Upper lobe of left lung (tissue), 6 donors: ENCODE results near the gene OPCML. TPM values are rescaled to one million over a fixed set of nuclear protein-coding genes. Genes with fewer than 3 reads are reported as not detected.

ENCODE experiments used
- ATAC-seq, 2 donors: fragments of 200-7000 bp; cut with Tn5 transposase; one replicate each; pipeline ENCODE4 v1.9.1; 2022; ENCODE audit warnings: mild to moderate bottlenecking in 2 of 2, moderate library complexity in 2 of 2; ENCODE audit not compliant: low FRiP score in 2 of 2
- DNase-seq, 2 donors: peaks; one replicate each; pipeline ENCODE4 v3.0.0-alpha.2; 2019 to 2020
- H3K27ac ChIP-seq, 4 donors: fragments of 200-600 bp; sonication (generic); one replicate each; pipeline ENCODE4 v1.5.1; 2016 to 2019
- H3K27me3 ChIP-seq, 4 donors: fragments of 200-600 bp; sonication (generic); one replicate each; pipeline ENCODE4 v1.5.1; 2017 to 2019
- H3K36me3 ChIP-seq, 4 donors: fragments of 200-600 bp; sonication (generic); one replicate each; pipeline ENCODE4 v1.5.1; 2016 to 2019
- H3K4me1 ChIP-seq, 4 donors: fragments of 200-600 bp; sonication (generic); one replicate each; pipeline ENCODE4 v1.5.1; 2018 to 2019
- H3K4me3 ChIP-seq, 4 donors: fragments of 200-600 bp; sonication (generic); one replicate each; pipeline ENCODE4 v1.5.1; 2017 to 2019; ENCODE audit warnings: mild to moderate bottlenecking in 2 of 4, moderate library complexity in 1 of 4
- H3K9me3 ChIP-seq, 4 donors: fragments of 200-600 bp; sonication (generic); one replicate each; pipeline ENCODE4 v1.5.1; 2018 to 2019
- CTCF ChIP-seq, 6 experiments: fragments of 450-650 bp in 4 of 6; fragments of 200-600 bp in 2 of 6; sonication (generic) in 2 of 6; IDR thresholded peaks; one replicate each; pipeline ENCODE4 v1.5.1; 2016 to 2019; ENCODE audit warnings: antibody characterized with exemption in 6 of 6
- EP300 ChIP-seq, 4 donors: sonication (generic); formaldehyde crosslinking; IDR thresholded peaks; one replicate each; pipeline ENCODE4 v1.5.1; 2017; ENCODE audit warnings: antibody characterized with exemption in 4 of 4, control low read depth in 2 of 4
- POLR2A ChIP-seq, 4 donors: fragments of 450-650 bp; IDR thresholded peaks; one replicate each; pipeline ENCODE4 v1.5.1; 2016 to 2017; ENCODE audit warnings: antibody characterized with exemption in 4 of 4, mild to moderate bottlenecking in 2 of 4
- POLR2AphosphoS5 ChIP-seq, 2 donors: sonication (generic); formaldehyde crosslinking; IDR thresholded peaks; one replicate each; pipeline ENCODE4 v1.5.1; 2017; ENCODE audit warnings: antibody characterized with exemption in 2 of 2
- WGBS, 2 donors: methylation state at CpG; one replicate each; pipeline ENCODE4 v1.1.5; 2017 to 2018; 5-methylcytosine and 5-hydroxymethylcytosine counted together
- total RNA-seq, 6 donors: library from RNA; depleted of rRNA in 4 of 6; stranded (reverse); fragments of >200 nt in 4 of 6; gene quantifications; one replicate each; pipeline versions ENCODE4 v1.1.0 to v1.2.1, GENCODE V29; 2016 to 2021
- donor health status: DM: no; HTN: no; CAD: no; lungs with moderate emphysema.
- donor health status: DM: no; HTN: yes; CAD: no; lungs with severe emphysema.

Gene OPCML
- total RNA-seq, 6 donors from 2014 or later = 0.10 TPM; not detected in 5

GRCh38 chr11:132453406-132453805 lies 1078.9 kb downstream of the OPCML start:
- Histone ChIP-seq H3K4me3 (no peak overlapping the region), H3K27me3 (no peaks in the 10 kb centered on the region), H3K9me3 (no peaks in the 10 kb centered on the region), H3K4me1 (no peaks in the 10 kb centered on the region), H3K36me3 (no peaks in the 10 kb centered on the region), H3K27ac (no peak overlapping the region)
- DNase-seq = no peak
- TF ChIP-seq POLR2AphosphoS5 (IDR thresholded peaks at IDR 0.05) (no peak), EP300 (IDR thresholded peaks at IDR 0.05) (no peak), CTCF (IDR thresholded peaks at IDR 0.05) (no peak), POLR2A (IDR thresholded peaks at IDR 0.05) (no peak)
- no peak for ATAC-seq
- WGBS, 2 donors = 85 to 88% methylated on average over 8 of the region's 8 CpGs

- WGBS, 2 donors = 67 to 78% methylated on average over 1 of the region's 1 CpG
- DNase-seq = no peak
- Histone ChIP-seq H3K4me3 (no peak overlapping the region), H3K9me3 (no peaks in the 10 kb centered on the region), H3K36me3 (no peaks in the 10 kb centered on the region), H3K27ac (no peak overlapping the region), H3K4me1 (no peaks in the 10 kb centered on the region), H3K27me3 (no peaks in the 10 kb centered on the region)
- no peak for ATAC-seq
- TF ChIP-seq POLR2A (IDR thresholded peaks at IDR 0.05) (no peak), EP300 (IDR thresholded peaks at IDR 0.05) (no peak), CTCF (IDR thresholded peaks at IDR 0.05) (no peak), POLR2AphosphoS5 (IDR thresholded peaks at IDR 0.05) (no peak)
These were observed 1079.7 kb downstream of the OPCML start for GRCh38 chr11:132452616-132453015.

GRCh38 chr11:132451942-132452601 lies 1080.2 kb downstream of the OPCML start:
- no peak for DNase-seq
- no peaks in the 10 kb centered on the region for H3K9me3 ChIP-seq
- H3K4me3 ChIP-seq = no peak overlapping the region
- no peaks in the 10 kb centered on the region for H3K4me1 ChIP-seq
- ATAC-seq = no peak
- TF ChIP-seq POLR2A (IDR thresholded peaks at IDR 0.05) (no peak), CTCF (IDR thresholded peaks at IDR 0.05) (no peak), POLR2AphosphoS5 (IDR thresholded peaks at IDR 0.05) (no peak), EP300 (IDR thresholded peaks at IDR 0.05) (no peak)
- H3K36me3 ChIP-seq = no peaks in the 10 kb centered on the region
- H3K27ac ChIP-seq = no peak overlapping the region
- WGBS, 2 donors = 64 to 67% methylated on average over 7 of the region's 7 CpGs
- H3K27me3 ChIP-seq = no peaks in the 10 kb centered on the region

GRCh38 chr11:132450631-132451030 lies 1081.7 kb downstream of the OPCML start:
- TF ChIP-seq POLR2A (IDR thresholded peaks at IDR 0.05) = no peak
- TF ChIP-seq CTCF (IDR thresholded peaks at IDR 0.05) = no peak
- TF ChIP-seq EP300 (IDR thresholded peaks at IDR 0.05) = no peak
- TF ChIP-seq POLR2AphosphoS5 (IDR thresholded peaks at IDR 0.05) = no peak
- no peaks in the 10 kb centered on the region for H3K36me3 ChIP-seq
- no peaks in the 10 kb centered on the region for H3K27me3 ChIP-seq
- ATAC-seq (no peak), DNase-seq (no peak)
- no peak overlapping the region for H3K27ac ChIP-seq
- WGBS, 2 donors = 81 to 88% methylated on average over 3 of the region's 3 CpGs
- no peaks in the 10 kb centered on the region for H3K9me3 ChIP-seq
- H3K4me3 ChIP-seq = no peak overlapping the region
- no peaks in the 10 kb centered on the region for H3K4me1 ChIP-seq
